HG02973 (cell line): ENCODE results near the gene DNAH7.
"Not testable (repeated sequence)": the region's sequence is repeated elsewhere in the genome, so short reads cannot be mapped to it uniquely, and the experiment has no call there.

Experiments used
- ATAC-seq: cut with Tn5 transposase; IDR thresholded peaks from one replicate; pipeline ENCODE4 v1.9.1; 2021; ENCODE audit warnings: moderate library complexity; ENCODE audit not compliant: unreplicated experiment

The DNAH7 gene

DNA sequence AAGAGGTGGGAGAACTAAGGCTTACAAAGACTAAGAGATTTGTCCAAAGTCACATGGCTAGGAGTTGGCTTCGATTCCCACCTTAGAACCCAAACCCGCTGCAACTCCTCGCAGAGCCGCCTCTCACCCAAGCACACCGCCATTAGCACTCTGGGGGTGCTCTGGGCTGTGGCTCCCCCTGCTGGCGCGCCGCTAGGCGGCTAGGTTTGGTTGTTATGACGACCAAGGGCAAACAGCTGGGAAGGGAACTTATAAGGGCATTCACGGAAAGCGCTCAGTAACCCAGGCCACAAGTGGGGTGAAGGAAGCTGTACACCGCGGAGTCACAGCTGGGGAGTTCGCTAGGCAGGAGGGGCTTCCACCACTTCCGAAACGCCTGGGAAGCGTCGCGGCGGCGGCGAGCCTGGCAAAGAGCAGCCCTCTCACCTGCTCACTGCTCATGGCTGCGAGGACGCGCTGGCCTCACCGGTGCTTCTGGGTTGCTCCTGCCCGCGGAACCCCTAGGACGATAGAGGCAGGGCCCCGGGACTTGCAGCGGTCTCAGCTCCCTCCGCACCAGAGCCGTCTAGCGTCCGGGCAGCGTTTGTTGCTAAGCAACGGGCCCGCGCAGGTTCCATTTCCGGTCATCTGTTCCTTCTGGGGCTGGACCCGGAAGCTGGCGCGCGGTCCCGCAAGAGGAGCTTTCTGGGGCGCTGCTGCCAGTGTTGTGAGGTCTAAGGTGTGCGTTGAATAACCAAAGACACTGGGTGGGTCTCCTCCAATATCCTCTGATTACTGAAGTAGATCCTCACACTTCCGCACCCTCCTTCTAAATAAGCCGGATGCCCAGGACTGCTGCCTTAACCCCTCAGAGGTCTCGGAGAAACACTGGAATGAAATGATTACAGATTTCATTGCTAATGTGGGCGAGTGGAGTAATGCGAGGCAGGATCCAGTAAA, at the start of gene DNAH7:
DNAH7 (minus strand) TSS at position 567 of the 939 bp plus-strand sequence; CDS start at position 441, 126 bp downstream.
- peak; percentile 98 for ATAC-seq

DNA sequence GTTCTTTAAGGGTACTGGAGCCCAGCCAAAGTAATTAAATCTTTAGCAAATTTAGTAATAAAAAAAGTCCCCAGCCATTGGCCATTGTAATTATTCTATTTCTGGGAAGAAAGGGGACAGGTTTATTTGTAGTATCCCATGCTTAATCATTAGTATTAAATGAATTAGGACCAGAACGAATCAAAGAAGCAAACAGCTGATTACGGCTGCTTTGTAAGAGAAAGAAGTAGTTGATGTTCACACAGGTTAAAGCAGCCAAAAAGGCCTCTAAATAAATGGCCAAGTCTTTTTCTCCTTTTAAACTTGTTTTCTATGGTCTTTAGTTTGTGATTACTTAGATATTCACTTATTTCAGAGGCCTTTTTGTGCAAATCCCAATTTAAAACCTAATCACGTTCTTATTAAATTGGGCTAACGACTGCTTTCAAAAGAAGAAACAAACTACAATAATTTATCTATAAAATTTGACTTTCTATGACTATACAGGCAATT, 48.6 kb upstream of the DNAH7 start:
- ATAC-seq, result no peak

DNA sequence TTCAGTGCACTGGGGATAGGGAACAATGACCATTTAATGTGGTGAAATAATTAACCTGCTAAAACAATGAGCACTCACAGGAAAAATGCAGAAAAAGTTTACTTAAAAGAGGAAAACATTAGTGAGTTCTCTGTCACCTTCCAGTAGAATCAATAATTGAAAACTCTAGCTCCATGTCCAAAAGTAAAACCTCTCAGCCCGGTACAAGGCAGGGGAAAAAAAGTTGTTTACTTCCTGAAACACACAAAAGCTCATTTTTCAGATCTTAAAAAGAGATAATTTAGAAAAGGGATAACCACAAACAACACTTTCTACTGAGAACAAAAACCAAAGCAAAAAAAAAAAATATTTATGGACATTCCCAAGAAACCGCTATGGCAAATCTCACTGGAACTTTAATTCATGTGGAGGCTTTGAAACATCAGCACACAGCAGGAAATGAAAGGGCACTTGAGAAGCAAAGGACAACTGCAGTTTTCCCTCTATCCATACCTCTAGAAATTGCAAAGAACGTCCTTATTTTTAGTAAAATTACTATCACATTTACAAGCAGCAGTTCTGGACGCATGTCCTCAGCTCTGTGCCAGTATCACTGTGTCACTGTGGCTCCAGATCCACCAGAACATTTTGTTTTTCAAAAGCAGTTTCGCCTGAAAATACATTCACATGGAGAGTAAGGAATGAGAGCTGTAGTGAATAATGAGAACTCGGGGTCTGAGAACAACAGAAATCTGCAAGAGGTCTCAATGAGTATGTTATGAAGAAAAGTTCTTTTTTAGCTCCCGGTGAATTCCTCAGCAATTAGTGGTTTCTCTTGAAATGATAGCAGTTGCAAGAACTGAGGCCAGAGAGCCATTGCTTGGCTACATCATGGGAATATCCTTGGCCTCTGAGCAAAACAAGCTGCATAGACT, 44.7 kb upstream of the DNAH7 start:
- no peak for ATAC-seq

DNA sequence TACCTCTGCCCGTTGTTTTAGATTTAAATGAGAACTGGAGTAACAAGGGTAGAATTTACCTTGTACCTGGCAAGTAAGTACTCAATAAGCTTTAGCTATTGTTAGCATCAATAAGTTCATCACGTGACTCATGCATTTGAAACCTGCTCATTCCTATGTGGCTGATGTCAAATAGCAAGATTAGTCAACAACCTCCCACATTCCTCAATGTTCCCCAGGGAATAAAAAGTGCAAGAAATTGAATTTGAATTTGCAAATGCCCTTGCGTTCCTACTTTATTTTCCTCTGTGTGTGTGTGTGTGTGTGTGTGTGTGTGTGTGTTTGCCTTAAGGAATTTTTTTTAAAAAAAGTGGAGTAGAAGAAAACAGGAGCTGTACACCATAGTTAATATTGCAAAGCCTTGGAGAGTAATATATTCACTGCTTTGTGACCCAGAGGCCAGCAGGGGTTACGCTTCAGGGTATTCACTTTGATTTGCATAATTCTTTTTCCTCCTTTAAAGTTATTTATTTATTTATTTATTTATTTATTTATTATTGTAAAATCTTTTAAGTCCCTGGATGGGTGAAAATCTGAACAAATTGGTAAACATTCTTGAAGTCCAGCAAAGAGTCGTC, 43.9 kb upstream of the DNAH7 start:
- ATAC-seq, result no peak

DNA sequence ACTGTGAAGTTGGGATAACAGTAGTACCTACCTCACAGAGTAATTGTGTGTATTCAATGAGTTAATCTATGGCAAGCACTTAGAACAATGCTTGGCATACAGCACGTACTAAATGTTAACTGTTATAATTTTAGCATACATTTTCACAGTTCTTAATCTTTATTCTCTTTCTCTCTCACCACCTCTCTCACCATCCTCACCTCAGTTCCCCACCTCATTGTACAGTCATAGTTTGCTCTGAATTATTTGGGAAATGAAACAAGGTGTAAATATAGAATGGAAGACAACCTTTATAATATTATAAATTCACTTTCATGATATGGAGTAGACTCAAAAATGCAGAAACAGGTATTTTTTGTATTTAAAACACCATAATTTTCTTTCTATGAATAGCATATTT, 40.0 kb upstream of the DNAH7 start:
- ATAC-seq, result no peak

DNA sequence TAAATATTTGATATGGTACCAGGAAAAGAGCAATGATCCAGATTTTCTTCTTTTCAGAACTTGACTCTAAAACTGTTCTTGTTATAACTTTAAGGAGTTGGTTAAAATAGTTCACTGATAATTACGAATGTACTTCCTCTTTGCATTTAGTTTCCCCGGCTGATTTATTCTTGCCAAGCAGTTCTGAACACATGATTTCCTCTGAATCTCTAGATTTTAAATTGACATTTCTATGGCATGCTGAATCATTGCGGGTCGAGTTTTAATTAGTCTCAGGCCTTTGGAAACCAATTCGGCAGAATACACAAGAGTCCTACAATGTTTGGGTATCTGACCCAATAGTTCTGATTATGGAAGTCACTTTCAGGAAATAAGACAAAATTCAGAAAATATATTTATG, 37.3 kb upstream of the DNAH7 start:
- no peak for ATAC-seq

DNA sequence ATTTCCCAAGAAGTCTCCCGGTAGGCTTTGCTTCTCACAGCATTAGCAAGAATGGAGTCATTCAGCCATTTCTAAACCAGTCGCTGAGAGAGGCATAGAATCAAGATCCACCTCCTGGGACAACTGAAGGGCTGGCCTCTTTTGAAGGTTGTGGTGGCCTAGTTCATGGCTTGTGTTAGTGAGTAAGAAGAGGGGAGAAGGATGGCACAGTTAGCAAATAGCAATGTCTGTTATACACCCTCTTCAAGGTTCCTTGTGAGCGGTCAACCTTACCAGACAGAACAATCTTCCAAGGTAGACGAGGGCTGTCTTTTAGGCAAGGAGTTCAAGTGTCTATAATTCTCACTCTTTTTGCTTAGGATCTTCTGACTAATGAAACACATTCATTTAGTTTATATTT, 35.4 kb upstream of the DNAH7 start:
- ATAC-seq, result no peak

DNA sequence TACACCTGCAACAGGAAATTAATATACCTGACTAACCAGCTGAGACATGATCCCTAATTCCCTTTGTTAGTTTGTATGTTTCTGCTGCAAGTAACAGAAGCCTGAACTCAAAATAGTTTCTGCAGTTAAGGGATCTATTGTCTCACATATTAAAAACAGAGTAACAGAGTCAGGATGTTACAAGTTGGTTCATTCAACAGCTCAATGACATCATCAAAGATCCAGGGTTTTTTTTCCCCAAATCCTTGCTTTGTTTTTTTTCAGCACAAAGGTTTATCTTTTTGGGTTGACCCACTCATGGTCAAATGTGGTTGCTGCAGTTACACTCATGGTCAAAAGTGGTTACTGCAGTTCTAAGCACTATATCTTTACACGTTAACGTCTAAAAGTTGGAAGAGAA, 35.0 kb upstream of the DNAH7 start:
- no peak for ATAC-seq

DNA sequence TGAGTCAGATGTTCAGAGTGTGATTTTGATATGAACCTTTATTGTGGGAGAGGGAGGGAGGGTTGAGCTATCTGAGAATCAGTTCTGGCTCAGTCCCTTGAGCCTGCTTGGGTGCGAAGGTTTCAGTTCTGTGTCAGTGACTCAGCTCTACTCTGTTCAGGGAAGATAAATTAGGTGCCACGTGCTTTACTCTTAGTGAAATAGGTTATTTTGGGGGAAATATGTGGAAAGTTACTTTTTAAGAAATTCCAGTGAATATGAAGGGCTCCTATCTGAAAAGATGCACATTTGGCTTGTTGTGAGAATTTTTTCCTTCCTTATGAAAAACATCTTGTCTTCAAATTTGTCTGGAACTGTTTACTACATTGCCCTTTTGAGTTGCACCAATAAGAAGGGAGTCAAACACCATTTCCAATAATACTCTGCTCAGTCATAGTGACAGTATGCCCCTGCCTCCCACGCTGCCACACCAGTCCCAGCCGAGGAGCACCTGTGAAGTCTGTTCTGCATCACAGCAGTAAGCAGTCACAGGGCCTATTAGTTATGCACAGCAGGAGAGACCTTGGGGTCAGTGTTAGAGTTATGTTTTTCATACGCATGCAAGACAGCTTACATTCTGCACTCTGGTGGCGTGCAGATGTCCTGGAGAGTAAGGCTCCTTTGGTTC, 32.8 kb upstream of the DNAH7 start:
- peak; percentile 96 for ATAC-seq

DNA sequence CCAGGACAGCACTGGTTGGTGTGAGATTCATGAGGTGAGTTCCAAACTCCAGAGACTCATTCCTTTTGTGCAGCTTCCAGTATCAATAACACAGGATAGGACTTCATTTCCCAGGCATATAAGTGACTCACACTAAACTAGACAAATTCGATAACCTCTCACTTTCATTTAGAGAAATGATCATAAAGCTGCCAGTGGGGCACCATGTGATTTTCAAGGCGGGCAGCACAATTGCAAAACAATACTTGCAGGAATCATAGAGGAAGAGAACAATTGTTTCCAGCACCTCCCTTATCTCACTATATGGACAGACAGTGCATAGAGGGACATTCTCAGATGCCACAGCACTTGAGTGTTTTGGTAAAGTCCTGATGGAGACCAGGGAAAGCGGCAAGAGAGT, 31.3 kb upstream of the DNAH7 start:
- ATAC-seq, result no peak

DNA sequence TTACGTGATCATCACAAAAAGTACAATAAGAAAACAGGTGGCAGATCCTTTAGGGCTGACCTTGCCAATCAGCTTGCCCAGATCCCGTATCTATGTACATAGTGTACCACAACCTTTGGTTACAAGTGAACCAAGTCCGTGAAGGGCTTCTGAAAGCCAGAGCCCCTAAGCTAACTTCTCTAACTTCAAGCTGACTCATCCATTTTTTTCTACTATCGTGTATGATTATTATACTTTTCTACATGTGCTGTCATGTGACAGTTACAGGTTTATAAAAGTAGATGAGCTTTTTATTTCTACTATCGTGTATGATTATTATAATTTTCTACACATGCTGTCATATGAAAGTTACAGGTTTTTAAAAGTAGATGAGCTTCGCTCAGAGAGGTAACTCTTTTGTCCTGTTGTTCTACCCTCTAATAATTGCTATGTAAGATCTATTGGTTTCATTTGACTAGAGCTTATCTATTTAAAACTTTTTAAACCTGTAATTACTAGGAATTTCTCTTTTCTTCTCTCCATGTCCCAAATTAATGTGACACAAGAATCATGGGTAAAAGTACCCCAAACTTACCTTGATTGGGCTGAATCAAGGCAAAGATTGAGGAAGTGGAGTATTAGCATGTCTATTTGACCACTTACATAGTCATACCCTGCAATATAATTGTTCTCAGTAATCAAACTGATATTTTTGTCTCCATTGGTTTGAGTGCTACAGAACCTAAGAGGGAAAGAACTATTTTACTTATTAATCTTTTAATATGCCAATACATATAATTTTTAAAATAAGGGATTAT, 29.4 kb upstream of the DNAH7 start:
- no peak for ATAC-seq

DNA sequence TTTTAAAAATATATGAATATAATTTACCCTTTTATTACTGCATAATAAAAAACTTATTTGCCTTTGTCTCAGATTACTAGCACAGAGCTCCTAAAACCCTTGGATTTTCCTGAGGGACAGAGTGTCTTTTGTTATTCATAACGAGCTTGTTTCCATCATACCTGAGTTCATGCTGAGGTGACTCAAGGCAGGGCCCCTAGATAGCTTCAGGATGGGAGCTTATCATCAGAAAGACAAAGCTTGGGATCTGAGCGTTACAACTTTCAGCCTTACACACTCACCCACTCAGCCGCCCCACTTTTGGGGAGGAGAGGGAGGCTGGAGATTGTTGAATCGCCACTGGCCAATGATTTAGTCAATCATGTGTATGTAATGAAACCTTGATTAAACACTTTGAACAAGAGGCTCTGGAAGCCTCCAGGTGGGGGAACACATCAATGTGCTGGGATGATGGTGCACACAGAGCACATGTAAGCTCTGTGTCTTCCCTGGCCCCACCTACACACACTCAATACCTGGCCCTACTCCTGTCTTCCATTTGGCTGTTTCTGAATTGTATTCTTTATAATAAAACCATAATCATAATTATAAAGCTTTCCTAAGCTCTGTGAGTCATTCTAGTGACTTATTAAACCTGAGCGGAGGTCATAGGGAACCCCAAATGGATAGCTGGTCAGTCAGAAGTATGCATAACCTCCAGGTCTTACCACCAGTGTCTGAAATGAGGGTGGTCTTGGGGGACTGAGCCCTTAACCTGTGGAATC, 28.5 kb upstream of the DNAH7 start:
- no peak for ATAC-seq

DNA sequence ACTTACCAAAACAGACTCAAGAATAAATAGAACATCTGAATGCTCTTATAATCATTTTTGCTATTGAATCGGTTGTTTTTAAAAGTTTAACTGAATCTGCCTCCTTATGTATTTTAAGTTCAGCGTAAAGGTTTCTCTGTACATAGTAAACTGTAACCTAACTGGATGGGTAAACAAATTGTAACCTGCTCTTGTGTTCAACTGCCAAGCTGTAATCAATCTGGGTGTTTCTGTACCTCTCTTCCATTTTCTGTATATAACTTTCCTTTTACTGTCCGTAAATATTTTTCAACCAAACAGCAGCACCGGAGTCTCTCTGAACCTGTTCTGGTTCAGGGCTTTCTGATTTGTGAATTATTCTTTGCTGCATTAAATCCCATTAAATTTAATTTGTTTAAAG, 27.6 kb upstream of the DNAH7 start:
- ATAC-seq, result no peak

DNA sequence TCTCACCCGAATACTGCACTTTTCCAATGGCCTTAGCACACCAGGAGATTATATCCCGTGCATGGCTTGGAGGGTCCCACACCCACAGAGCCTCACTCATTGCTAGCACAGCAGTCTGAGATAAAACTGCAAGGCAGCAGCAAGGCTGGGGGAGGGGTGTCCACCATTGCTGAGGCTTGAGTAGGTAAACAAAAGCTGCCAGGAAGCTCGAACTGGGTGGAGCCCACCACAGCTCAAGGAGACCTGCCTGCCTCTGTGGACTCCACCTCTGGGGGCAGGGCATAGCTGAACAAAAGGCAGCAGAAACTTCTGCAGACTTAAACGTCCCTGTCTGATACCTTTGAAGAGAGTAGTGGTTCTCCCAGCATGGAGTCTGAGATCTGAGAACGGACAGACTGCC, 20.8 kb upstream of the DNAH7 start:
- ATAC-seq, result not testable (repeated sequence)

DNA sequence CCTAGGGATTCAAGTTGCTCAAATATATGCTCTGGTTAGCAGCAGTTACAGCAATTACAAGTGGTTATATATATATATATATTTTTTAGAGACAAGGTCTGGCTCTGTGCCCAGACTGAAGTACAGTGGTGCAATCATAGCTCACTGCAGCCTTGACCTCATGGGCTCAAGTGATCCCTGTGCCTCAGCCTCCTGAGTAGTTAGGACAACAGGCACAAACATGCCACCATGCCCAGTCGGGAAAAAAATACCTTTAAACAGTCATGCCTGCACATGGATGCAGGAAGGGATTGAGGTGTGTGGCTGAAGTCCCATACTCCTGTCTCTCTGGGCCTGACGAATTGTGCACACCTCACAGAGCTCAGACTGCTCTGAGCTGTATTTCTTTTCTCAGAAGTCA, 19.6 kb upstream of the DNAH7 start:
- ATAC-seq, result no peak

DNA sequence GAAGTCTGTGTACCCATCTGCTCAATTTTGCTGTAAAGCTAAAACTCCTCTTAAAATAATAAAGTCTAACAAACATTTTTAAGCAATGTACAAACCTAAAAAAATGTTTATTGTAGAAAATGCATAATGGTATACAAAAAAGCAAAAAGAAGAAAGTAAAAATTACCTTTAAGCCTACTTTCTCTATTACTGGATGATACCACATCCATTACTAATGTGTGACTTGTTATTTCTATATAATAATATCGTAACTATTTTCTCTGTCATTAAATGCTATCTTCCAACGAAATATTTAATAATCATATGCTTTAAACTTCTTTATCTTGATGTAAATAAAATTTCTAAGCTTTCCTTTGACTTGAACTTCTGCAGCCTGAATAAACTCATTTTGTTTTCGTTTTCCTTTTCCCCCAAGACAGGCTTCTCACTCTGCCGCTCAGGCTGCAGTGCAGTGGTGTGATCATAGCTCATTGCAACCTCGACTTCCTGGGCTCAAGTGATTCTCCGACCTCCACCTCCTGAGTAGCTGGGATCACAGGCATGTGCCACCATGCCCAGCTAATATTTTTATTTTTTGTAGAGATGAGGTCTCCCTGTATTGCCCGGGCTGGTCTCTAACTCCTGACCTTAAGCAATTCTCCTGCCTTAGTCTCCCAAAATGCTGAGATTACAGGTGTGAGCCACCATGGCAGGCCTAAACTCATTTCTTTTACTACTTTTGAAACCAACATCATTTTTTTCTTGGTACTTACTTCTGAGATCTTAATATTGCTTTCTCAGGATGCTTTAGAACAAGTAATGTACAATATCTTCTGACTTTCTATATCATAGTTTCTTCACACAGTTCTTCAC, 18.1 kb upstream of the DNAH7 start:
- ATAC-seq, result no peak

DNA sequence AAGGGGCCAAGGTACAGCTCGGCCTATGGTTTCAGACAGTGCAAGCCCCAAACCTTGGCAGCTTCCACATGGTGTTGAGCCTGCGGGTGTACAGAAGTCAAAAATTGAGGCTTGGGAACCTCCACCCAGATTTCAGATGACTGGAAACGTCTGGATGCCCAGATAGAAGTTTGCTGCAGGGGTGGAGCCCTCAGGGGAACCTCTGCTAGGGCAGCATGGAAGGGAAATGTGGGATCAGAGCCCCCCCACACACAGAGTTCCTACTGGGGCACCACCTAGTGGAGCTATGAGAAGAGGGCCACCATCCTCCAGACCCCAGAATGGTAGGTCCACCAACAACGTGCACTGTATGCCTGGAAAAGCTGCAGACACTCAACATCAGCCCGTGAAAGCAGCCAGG, 15.0 kb upstream of the DNAH7 start:
- ATAC-seq, result no peak

DNA sequence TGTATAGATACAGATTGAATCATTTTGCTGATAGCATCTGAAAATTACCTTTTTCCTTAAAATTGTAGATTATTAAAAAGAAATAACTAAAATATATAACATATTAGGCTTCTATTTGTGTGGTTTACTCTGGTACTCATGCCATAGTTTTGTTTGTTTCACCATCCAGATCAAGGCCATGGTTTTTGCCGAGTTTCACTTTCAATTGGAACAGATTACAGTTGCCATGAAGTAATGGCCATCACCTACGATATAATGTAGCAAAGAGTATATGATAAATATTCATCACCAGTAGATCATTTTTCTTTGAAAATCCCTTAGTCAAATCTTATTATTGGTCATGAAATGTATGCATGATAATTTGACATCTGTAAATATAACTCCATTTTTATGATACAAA, 11.9 kb upstream of the DNAH7 start:
- ATAC-seq, result peak; percentile 64
